MV-4-11 (cell line): ENCODE results near the gene MINDY4.
A peak's percentile ranks its signal among the peaks of the same experiment; 100 is the strongest.

Experiments used
- DNase-seq: peaks from one replicate; lab custom pipeline; 2025; lab: John Stamatoyannopoulos, UW

The MINDY4 gene

GRCh38 chr7:30932562-30932961, 161.3 kb downstream of the MINDY4 start:
- no peak for DNase-seq

DNA sequence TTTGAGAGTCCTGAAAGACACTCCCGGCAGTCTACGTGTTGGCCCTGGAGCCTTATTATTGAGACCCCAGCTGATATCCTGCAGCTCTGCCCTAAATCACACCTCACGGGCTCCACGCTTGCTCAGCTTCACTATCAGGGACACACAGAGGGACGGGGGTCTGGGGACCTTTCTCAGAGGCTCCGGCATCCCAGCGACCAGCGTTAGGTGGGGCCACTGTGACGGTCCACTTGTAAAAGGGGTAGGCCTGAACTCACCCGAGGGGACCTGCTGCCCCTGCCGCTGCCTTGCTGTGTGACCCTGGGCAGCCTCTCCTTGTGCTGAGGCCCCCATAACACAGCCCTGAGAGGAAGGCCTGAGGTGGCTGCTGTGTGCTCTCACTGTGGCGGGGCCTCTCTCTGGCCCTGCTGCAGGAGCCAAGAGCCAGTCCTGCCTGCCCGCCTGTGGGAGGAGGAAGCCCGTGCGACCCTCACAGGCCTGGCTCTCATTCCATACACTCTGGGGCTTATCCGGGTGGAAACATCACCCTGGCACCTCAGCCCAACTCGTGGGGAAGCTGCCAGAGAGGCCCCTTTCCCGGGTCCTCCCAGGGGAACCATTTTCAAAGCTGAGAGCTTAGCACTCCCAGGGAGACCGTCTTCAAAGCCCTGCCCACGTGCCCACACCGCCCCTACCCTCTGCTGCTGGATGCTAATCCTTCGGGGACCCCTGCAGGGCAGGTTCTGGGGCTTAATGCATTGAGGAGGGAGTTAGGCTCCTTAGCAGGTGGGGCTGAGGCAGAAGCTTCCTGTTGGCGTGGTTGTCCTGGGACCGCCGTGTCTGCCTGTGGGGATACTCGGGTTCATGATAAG, 162.1 kb downstream of the MINDY4 start:
- no peak for DNase-seq

DNA sequence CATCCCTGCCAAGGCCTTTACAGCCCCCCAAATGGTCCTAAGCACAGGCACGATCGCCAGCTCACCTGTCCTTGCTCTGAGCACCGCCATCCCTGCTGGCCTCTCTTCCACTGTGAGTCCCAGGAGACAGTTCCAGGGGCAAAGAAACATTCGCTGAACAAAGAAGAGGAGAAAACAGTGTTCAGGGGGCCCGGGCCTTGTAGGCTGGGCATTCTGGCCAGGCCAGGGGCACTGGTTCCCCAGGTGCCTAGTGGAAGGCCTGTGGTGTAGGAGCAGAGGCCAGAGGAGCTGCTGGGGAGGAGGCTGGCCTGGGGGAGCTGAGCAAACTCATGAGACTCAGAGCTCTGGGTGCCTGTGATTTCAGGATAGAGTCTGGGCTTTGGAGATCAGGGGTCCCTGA, 163.0 kb downstream of the MINDY4 start:
- no peak for DNase-seq

DNA sequence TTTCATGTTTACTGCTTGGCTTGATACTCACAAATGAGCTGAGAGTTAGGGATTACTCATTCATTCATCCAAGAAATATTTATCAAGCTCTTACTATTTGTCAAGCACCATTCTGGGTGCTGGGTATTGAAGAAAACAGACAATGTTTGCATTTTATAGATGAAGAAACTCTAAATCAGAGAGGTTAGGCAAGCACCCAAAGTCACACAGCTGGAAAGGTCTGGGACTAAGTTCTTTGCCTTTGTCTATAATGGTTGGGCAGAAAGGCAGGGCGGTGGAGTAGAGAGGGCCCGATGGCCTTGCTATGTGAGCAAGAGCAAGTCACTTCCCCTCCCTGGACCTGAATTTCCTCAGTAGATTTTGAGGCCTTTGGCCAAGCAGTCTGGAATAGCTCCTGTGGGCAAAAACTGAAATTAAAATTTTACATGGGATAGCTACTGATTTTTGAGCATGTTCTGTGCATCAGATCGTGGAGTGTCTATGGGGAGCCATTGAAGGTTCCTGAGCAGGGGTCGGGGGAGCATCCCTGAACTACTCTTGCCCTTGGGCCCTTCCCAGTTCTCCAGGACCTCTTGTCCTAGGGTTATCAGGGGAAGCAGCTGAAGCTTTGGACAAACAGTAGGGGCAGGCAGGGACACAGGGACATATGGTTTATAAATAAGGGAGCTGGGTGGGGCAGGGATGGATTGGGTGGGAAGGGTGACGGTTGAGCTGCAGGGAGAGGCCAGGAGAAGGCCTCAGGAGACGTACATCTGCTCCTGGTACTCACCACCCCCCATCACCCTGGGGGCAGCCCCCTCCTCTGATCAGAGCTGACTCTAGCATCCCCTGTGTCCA, 163.7 kb downstream of the MINDY4 start:
- DNase-seq, result no peak

GRCh38 chr7:30935569-30935877, 164.3 kb downstream of the MINDY4 start:
- DNase-seq, result no peak

DNA sequence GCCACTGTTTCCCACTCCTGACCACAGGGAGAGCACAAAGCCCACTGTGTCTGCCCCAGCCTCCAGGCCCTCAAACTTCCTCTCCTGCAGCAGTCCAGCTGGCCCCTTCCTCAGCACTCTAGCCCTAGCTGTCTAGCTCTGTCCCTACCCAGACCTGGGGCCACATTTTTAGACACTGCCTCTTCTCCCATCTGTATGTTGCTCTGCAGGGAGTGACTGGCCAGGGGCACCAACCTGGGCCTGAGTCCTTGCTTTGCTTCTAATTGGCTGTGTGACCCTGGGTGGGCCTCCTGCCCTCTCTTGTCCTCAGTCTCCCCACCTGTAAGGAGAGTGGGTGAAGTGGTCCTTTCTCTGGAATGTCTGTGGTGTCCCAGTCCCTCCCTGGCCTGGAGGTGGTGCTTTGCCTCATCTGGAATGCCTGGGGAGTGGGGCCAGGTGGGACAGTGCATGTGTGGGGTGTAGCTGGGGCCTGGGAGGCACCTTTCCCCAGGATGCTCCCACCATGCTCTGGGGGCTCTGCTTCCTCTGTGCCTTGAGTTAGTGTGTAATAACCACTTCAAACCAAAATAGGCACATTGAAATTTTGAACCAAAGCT, 165.5 kb downstream of the MINDY4 start:
- DNase-seq, result no peak

- DNase-seq, result no peak
Observed at GRCh38 chr7:30937416-30937815, 166.2 kb downstream of the MINDY4 start.

GRCh38 chr7:30938435-30939316, 167.5 kb downstream of the MINDY4 start:
- peak; percentile 20 for DNase-seq

GRCh38 chr7:30941582-30942323, 170.5 kb downstream of the MINDY4 start:
- DNase-seq, result no peak
